ENCODE measurements around the gene KRTAP9-7. TPM values are rescaled to one million over a fixed set of nuclear protein-coding genes. Genes with fewer than 3 reads are reported as not detected.

The KRTAP9-7 gene
- total and polyA plus RNA-seq, 2 donors (not counting 1 experiment from before 2014, with no cell fraction given), result not detected

GRCh38 chr17:41322903-41323895 lies 47.7 kb downstream of the KRTAP9-7 start:
- H3K79me2 ChIP-seq (ENCODE audit: control insufficient read depth, insufficient read depth, low read length), result no peaks in the 10 kb centered on the region
- H3K27ac ChIP-seq (ENCODE audit: low read length in 2 of 2), result no peak overlapping the region
- no peak overlapping the region for H3K27ac Mint-ChIP-seq
- H3K4me3 Mint-ChIP-seq, result no peak overlapping the region
- H3K9ac ChIP-seq (ENCODE audit: low read length), result no peak overlapping the region
- POLR2A ChIA-PET, result no interaction called here
- no peaks in the 10 kb centered on the region for H4K20me1 ChIP-seq (ENCODE audit: control insufficient read depth, insufficient read depth, low read length, poor library complexity, severe bottlenecking)
- CTCF ChIA-PET, result interaction anchor here (0.7 to 3.6 kb wide), 27 partner anchors 8 to 708 kb away, joined by 3 to 24 read pairs (median 4); partner anchors contain the start of genes KRT39 and KRTAP16-1
- peaks cover 3 to 10% (median 3%) of the 10 kb centered on the region in 3 donors for H3K9me3 ChIP-seq (ENCODE audit: control extremely low read depth in 1 of 3, control insufficient read depth in 2 of 3, insufficient read depth in 1 of 3, low read length in 2 of 3)
- intact Hi-C loops (cut with micrococcal nuclease), result loop anchor here (1.0 to 10.0 kb wide), 4 partner anchors 15 to 701 kb away; no protein-coding TSS in a partner anchor
- DNase-seq, result no peak
- H3K4me2 ChIP-seq (replicated peaks; ENCODE audit: low read depth, low read length, poor library complexity, severe bottlenecking), result no peak overlapping the region
- H3K4me1 Mint-ChIP-seq, result peaks cover 3% of the 10 kb centered on the region
- H3K36me3 ChIP-seq (replicated peaks in 1 of 2; ENCODE audit: control extremely low read depth in 1 of 2, control insufficient read depth in 1 of 2, extremely low read depth in 1 of 2, insufficient read depth in 2 of 2, low read length in 1 of 2), result no peaks in the 10 kb centered on the region
- H2AFZ ChIP-seq (ENCODE audit: insufficient read depth, low read depth, low read length, poor library complexity, severe bottlenecking), result peak overlapping the region; percentile 33
- no peak overlapping the region for H3K4me3 ChIP-seq (ENCODE audit: control extremely low read depth in 1 of 5, extremely low read depth in 1 of 5, insufficient read depth in 1 of 5, low read depth in 2 of 5, low read length in 4 of 5)
- H3K27me3 ChIP-seq (replicated peaks in 1 of 4; ENCODE audit: control extremely low read depth in 1 of 4, control insufficient read depth in 3 of 4, insufficient read depth in 4 of 4, low read length in 3 of 4), result peaks cover 0 to 2% (median 0%) of the 10 kb centered on the region in 4 experiments
- H3K9me3 Mint-ChIP-seq (ENCODE audit: insufficient read depth), result peaks cover 6% of the 10 kb centered on the region
- 95% methylated on average over 9 of the region's 11 CpGs for WGBS (ENCODE audit: insufficient coverage)
- H3K27me3 Mint-ChIP-seq, result no peaks in the 10 kb centered on the region
- no peak for ATAC-seq (ENCODE audit: low read depth)
- TF ChIP-seq CTCF (IDR thresholded peaks at IDR 0.05) (no peak), EZH2 (IDR thresholded peaks at IDR 0.05; ENCODE audit: borderline replicate concordance, insufficient read depth, low read depth, low read length, poor library complexity, severe bottlenecking) (no peak)
- H3K4me1 ChIP-seq (ENCODE audit: control insufficient read depth in 2 of 2, insufficient read depth in 2 of 2, low read length in 2 of 2), result peaks cover 0 to 4% of the 10 kb centered on the region in 2 donors
